Bronchial epithelial cell (primary cell): ENCODE data around the gene DTYMK. TPM values are rescaled to one million over a fixed set of nuclear protein-coding genes. Genes with fewer than 3 reads are reported as not detected.

Experiments used
- DNase-seq: peaks from one replicate; pipeline ENCODE4 v3.0.0-alpha.2; 2010; ENCODE audit warnings: low read depth
- FAIRE-seq: peaks from 2 replicates; lab custom pipeline; 2011; peaks lifted over from hg19 to GRCh38; lab: Jason Lieb, UNC
- H3K27me3 ChIP-seq: 2 replicates; pipeline ENCODE4 v1.5.1; 2011; ENCODE audit warnings: low read length; ENCODE audit not compliant: control insufficient read depth, insufficient read depth
- H3K36me3 ChIP-seq: 2 replicates; pipeline ENCODE4 v1.5.1; 2011; ENCODE audit warnings: low read length; ENCODE audit not compliant: control insufficient read depth, insufficient read depth
- H3K4me3 ChIP-seq: 2 replicates; pipeline ENCODE4 v1.5.1; 2011; ENCODE audit warnings: mild to moderate bottlenecking, low read depth, low read length, control low read depth
- CTCF ChIP-seq: IDR thresholded peaks from 2 replicates; pipeline ENCODE4 v1.5.1; 2011; ENCODE audit warnings: mild to moderate bottlenecking, moderate library complexity, low read length, control low read depth, inconsistent platforms; ENCODE audit not compliant: insufficient read depth, severe bottlenecking
- total RNA-seq: library from RNA; depleted of rRNA; stranded (reverse); fragments of >200 nt; gene quantifications from 2 replicates; pipeline ENCODE4 v1.2.1, GENCODE V29; 2014

DTYMK gene
- total RNA-seq, 1 donor from 2014 or later: 21.1 TPM

- H3K4me3 ChIP-seq: no peak overlapping the region
- no peak for TF ChIP-seq CTCF
- no peaks in the 10 kb centered on the region for H3K27me3 ChIP-seq
- DNase-seq (no peak), FAIRE-seq (no peak)
- peaks cover 14% of the 10 kb centered on the region for H3K36me3 ChIP-seq
Measured at GRCh38 chr2:241720560-241720959, 33.9 kb upstream of the DTYMK start.

GRCh38 chr2:241720099-241720498 lies 33.5 kb upstream of the DTYMK start:
- no peak for TF ChIP-seq CTCF
- FAIRE-seq (no peak), DNase-seq (no peak)
- Histone ChIP-seq H3K4me3 (no peak overlapping the region), H3K27me3 (no peaks in the 10 kb centered on the region), H3K36me3 (peaks cover 13% of the 10 kb centered on the region)

- no peak for DNase-seq
- no peak for TF ChIP-seq CTCF
- Histone ChIP-seq H3K36me3 (peaks cover 13% of the 10 kb centered on the region), H3K27me3 (no peaks in the 10 kb centered on the region), H3K4me3 (no peak overlapping the region)
- no peak for FAIRE-seq
Measured at GRCh38 chr2:241719093-241719492, 32.5 kb upstream of the DTYMK start.

- peak; percentile 91 for FAIRE-seq
- no peak for DNase-seq
- TF ChIP-seq CTCF: no peak
- Histone ChIP-seq H3K4me3 (no peak overlapping the region), H3K27me3 (no peaks in the 10 kb centered on the region), H3K36me3 (peaks cover 24% of the 10 kb centered on the region)
Measured at GRCh38 chr2:241708879-241709278, 22.3 kb upstream of the DTYMK start.

GRCh38 chr2:241706537-241706936 lies 19.9 kb upstream of the DTYMK start:
- no peak for TF ChIP-seq CTCF
- DNase-seq: no peak
- Histone ChIP-seq H3K27me3 (no peaks in the 10 kb centered on the region), H3K4me3 (no peak overlapping the region), H3K36me3 (peaks cover 14% of the 10 kb centered on the region)
- no peak for FAIRE-seq

GRCh38 chr2:241703032-241703604 lies 16.5 kb upstream of the DTYMK start:
- FAIRE-seq (no peak), DNase-seq (no peak)
- H3K27me3 ChIP-seq: no peaks in the 10 kb centered on the region
- peaks cover 7% of the 10 kb centered on the region for H3K36me3 ChIP-seq
- no peak for TF ChIP-seq CTCF
- peak overlapping the region; percentile 93 for H3K4me3 ChIP-seq
